ENCODE results near the gene ANAPC7.
"Not testable (repeated sequence)": the region's sequence is repeated elsewhere in the genome, so short reads cannot be mapped to it uniquely, and the experiment has no call there.

- TF ChIP-seq CTCF (IDR thresholded peaks at IDR 0.05), result peak in 1 of 4 experiments; percentile 16
- TF ChIP-seq EP300, POLR2A (IDR thresholded peaks at IDR 0.05): not testable (repeated sequence)
Measured at GRCh38 chr12:110358384-110359097, 45.0 kb downstream of the ANAPC7 start.
